HEK293 (cell line): ENCODE results near the gene CENPN.

Experiments
- CTCF ChIA-PET: fragments of 350-600 bp; formaldehyde crosslinking; extraction: SDS; loops from one replicate; lab custom pipeline; 2021; ENCODE audit warnings: antibody characterized with exemption; lab: Yijun Ruan, JAX
- POLR2A ChIA-PET: fragments of 300-600 bp; formaldehyde crosslinking; extraction: SDS; loops from one replicate; lab custom pipeline; 2020; ENCODE audit warnings: antibody characterized with exemption, inconsistent platforms; lab: Yijun Ruan, JAX
- H3K27ac ChIP-seq: fragments of 200-500 bp; sonication (Bioruptor generic); 2 replicates; pipeline ENCODE4 v1.5.1; 2014; ENCODE audit warnings: low read depth, low read length, control low read depth, inconsistent platforms; ENCODE audit errors: extremely low read depth
- H3K36me3 ChIP-seq, 2 experiments: fragments of 200-500 bp in 1 of 2; sonication (Bioruptor generic) in 1 of 2; 1 replicate in 1 of 2; 2 replicates in 1 of 2; pipeline ENCODE4 v1.5.1; 2014 to 2017; ENCODE audit warnings: inconsistent platforms in 2 of 2, low read length in 2 of 2; ENCODE audit not compliant: control insufficient read depth in 2 of 2, insufficient read depth in 1 of 2
- H3K4me1 ChIP-seq: fragments of 200-500 bp; sonication (Bioruptor generic); 2 replicates; pipeline ENCODE4 v1.5.1; 2014; ENCODE audit warnings: mild to moderate bottlenecking, low read length, inconsistent platforms; ENCODE audit not compliant: control insufficient read depth, insufficient read depth
- H3K4me3 ChIP-seq: 2 replicates; pipeline ENCODE4 v1.5.1; 2011; ENCODE audit warnings: low read depth, mild to moderate bottlenecking, control low read depth, low read length, moderate library complexity
- H3K9me3 ChIP-seq: fragments of 200-500 bp; sonication (Bioruptor generic); 2 replicates; pipeline ENCODE4 v1.5.1; 2014; ENCODE audit warnings: low read depth, low read length, inconsistent platforms; ENCODE audit not compliant: control insufficient read depth, insufficient read depth
- EGR2 ChIP-seq: fragments of 450-650 bp; formaldehyde crosslinking; IDR thresholded peaks from 2 replicates; pipeline ENCODE4 v1.5.1; 2016; ENCODE audit warnings: low read depth, missing biosample characterization, missing genetic modification characterization
- REST ChIP-seq: fragments of 450-650 bp; formaldehyde crosslinking; IDR thresholded peaks from 2 replicates; pipeline ENCODE4 v1.5.1; 2016; ENCODE audit warnings: missing biosample characterization, missing genetic modification characterization
- ZNF112 ChIP-seq: fragments of 450-650 bp; formaldehyde crosslinking; IDR thresholded peaks from 2 replicates; pipeline ENCODE4 v1.5.0; 2017; ENCODE audit warnings: missing biosample characterization, missing genetic modification characterization
- ZNF133 ChIP-seq: fragments of 450-650 bp; formaldehyde crosslinking; IDR thresholded peaks from 2 replicates; pipeline ENCODE4 v1.5.1; 2016; ENCODE audit warnings: missing biosample characterization, missing genetic modification characterization
- ZNF211 ChIP-seq: fragments of 450-650 bp; formaldehyde crosslinking; IDR thresholded peaks from 2 replicates; pipeline ENCODE4 v1.5.1; 2016; ENCODE audit warnings: low read depth, missing biosample characterization, missing genetic modification characterization
- ZNF350 ChIP-seq: fragments of 450-650 bp; formaldehyde crosslinking; IDR thresholded peaks from 2 replicates; pipeline ENCODE4 v1.5.0; 2017; ENCODE audit warnings: missing biosample characterization, mild to moderate bottlenecking, missing genetic modification characterization
- ZNF362 ChIP-seq: fragments of 450-650 bp; formaldehyde crosslinking; IDR thresholded peaks from 2 replicates; pipeline ENCODE4 v1.5.1; 2016; ENCODE audit warnings: missing biosample characterization, missing genetic modification characterization
- ZNF391 ChIP-seq: fragments of 450-650 bp; formaldehyde crosslinking; IDR thresholded peaks from 2 replicates; pipeline ENCODE4 v1.5.1; 2016; ENCODE audit warnings: low read depth, missing biosample characterization, missing genetic modification characterization, borderline replicate concordance
- ZNF473 ChIP-seq: fragments of 450-650 bp; formaldehyde crosslinking; IDR thresholded peaks from 2 replicates; pipeline ENCODE4 v1.5.1; 2017; ENCODE audit warnings: missing biosample characterization, missing genetic modification characterization
- ZNF544 ChIP-seq: fragments of 450-650 bp; formaldehyde crosslinking; IDR thresholded peaks from 2 replicates; pipeline ENCODE4 v1.5.0; 2017; ENCODE audit warnings: missing biosample characterization, missing genetic modification characterization
- ZNF548 ChIP-seq: fragments of 450-650 bp; formaldehyde crosslinking; IDR thresholded peaks from 2 replicates; pipeline ENCODE4 v1.5.1; 2016; ENCODE audit warnings: missing biosample characterization, missing genetic modification characterization
- ZNF561 ChIP-seq: fragments of 450-650 bp; IDR thresholded peaks from 2 replicates; pipeline ENCODE4 v1.5.1; 2018; ENCODE audit warnings: missing biosample characterization, missing genetic modification characterization, borderline replicate concordance
- ZNF629 ChIP-seq: fragments of 450-650 bp; formaldehyde crosslinking; IDR thresholded peaks from 2 replicates; pipeline ENCODE4 v1.5.1; 2017; ENCODE audit warnings: missing biosample characterization, missing genetic modification characterization
- ZNF645 ChIP-seq: fragments of 450-650 bp; formaldehyde crosslinking; IDR thresholded peaks from 2 replicates; pipeline ENCODE4; 2016; ENCODE audit warnings: missing biosample characterization, missing genetic modification characterization
- ZNF654 ChIP-seq: fragments of 450-650 bp; formaldehyde crosslinking; IDR thresholded peaks from 2 replicates; pipeline ENCODE4 v1.5.1; 2016; ENCODE audit warnings: low read depth, missing biosample characterization, missing genetic modification characterization
- TF ChIP-seq, protein P1 (sequence below): fragments of 450-650 bp; formaldehyde crosslinking; IDR thresholded peaks from 2 replicates; pipeline ENCODE4 v1.5.1; 2016; ENCODE audit warnings: missing biosample characterization, missing genetic modification characterization
- TF ChIP-seq, protein P2 (sequence below): fragments of 450-650 bp; formaldehyde crosslinking; IDR thresholded peaks from 2 replicates; pipeline ENCODE4 v1.5.1; 2016; ENCODE audit warnings: missing biosample characterization, missing genetic modification characterization

Gene CENPN

DNA sequence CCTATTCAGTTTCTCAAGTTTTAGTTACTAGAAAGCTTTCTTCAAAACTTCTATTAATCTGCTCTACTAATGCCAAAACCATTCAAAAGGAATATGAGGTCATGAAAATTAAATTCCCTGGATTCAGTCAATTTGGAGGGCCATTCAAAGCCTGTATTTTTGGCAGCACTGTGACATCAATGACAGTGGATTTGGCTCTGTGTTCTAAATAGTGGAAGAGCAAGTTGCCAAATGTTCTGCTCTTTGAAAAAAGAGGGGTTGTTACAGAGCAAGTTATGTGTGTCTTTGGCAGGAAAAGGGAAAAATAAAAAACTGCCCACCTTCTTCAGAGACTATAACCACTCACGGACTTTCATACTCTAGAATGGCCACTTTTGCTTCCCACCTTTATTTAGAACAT lies 73.2 kb downstream of the CENPN start (continued):
- TF ChIP-seq ZNF548 (tag by site-specific recombination), result no peak
- TF ChIP-seq, protein P1, sequence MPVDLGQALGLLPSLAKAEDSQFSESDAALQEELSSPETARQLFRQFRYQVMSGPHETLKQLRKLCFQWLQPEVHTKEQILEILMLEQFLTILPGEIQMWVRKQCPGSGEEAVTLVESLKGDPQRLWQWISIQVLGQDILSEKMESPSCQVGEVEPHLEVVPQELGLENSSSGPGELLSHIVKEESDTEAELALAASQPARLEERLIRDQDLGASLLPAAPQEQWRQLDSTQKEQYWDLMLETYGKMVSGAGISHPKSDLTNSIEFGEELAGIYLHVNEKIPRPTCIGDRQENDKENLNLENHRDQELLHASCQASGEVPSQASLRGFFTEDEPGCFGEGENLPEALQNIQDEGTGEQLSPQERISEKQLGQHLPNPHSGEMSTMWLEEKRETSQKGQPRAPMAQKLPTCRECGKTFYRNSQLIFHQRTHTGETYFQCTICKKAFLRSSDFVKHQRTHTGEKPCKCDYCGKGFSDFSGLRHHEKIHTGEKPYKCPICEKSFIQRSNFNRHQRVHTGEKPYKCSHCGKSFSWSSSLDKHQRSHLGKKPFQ (tag by site-specific recombination), result no peak
- TF ChIP-seq ZNF350 (tag by site-specific recombination), result no peak

DNA sequence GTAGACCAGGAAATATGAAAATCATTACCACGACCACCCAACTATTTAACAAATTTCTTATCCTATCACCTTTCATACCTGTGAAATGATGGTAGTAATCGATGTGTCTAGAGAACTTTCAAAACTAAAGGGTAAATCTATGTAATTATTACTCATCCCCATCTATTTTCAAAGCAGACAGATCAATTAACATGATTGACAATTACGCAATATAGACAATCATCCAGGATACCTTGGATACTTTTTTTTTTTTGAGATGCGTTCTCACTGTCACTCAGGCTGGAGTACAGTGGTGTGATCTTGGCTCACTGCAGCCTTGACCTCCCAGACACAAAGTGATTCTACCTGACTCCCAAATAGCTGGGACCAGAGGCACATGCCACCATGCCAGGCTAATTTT lies 74.0 kb downstream of the CENPN start:
- TF ChIP-seq ZNF211 (tag by site-specific recombination) (no peak), ZNF112 (tag by site-specific recombination) (no peak), ZNF391 (tag by site-specific recombination) (no peak), EGR2 (tag by site-specific recombination) (no peak), ZNF362 (tag by site-specific recombination) (no peak), ZNF473 (tag by site-specific recombination) (no peak), REST (no peak), ZNF654 (tag by site-specific recombination) (no peak), ZNF645 (tag by site-specific recombination) (no peak), ZNF133 (tag by site-specific recombination) (no peak), ZNF629 (no peak), ZNF544 (tag by site-specific recombination) (no peak), ZNF561 (tag by site-specific recombination) (no peak)
- TF ChIP-seq, protein P2, sequence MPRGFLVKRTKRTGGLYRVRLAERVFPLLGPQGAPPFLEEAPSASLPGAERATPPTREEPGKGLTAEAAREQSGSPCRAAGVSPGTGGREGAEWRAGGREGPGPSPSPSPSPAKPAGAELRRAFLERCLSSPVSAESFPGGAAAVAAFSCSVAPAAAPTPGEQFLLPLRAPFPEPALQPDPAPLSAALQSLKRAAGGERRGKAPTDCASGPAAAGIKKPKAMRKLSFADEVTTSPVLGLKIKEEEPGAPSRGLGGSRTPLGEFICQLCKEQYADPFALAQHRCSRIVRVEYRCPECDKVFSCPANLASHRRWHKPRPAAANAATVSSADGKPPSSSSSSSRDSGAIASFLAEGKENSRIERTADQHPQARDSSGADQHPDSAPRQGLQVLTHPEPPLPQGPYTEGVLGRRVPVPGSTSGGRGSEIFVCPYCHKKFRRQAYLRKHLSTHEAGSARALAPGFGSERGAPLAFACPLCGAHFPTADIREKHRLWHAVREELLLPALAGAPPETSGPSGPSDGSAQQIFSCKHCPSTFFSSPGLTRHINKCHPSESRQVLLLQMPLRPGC, result no peak

More for the DNA sequence above, 74.0 kb downstream of the CENPN start:
- no peaks in the 10 kb centered on the region for H3K4me1 ChIP-seq
- no peak overlapping the region for H3K27ac ChIP-seq
- ChIA-PET POLR2A (no interaction called here), CTCF (no interaction called here)
- H3K36me3 ChIP-seq, result peaks cover 6 to 20% of the 10 kb centered on the region in 2 experiments; a peak in 2 of 3 replicates
- no peaks in the 10 kb centered on the region for H3K9me3 ChIP-seq
- H3K4me3 ChIP-seq, result no peak overlapping the region
